Gastrocnemius medialis (tissue), 4 donors: ENCODE measurements around the gene SMAD3.
"Not testable (repeated sequence)": the region's sequence is repeated elsewhere in the genome, so short reads cannot be mapped to it uniquely, and the experiment has no call there.

Experiments
- POLR2A ChIP-seq, 2 donors: fragments of 450-650 bp; IDR thresholded peaks; one replicate each; pipeline ENCODE4 v1.6.1; 2017; ENCODE audit warnings: antibody characterized with exemption in 2 of 2, mild to moderate bottlenecking in 2 of 2, moderate library complexity in 2 of 2
- TF ChIP-seq, protein P1 (sequence below), 5 experiments: fragments of 450-650 bp in 3 of 5; fragments of 200-600 bp in 2 of 5; sonication (generic) in 2 of 5; IDR thresholded peaks in 4 of 5; conservative IDR thresholded peaks in 1 of 5; 1 replicate in 4 of 5; 2 replicates in 1 of 5; pipeline ENCODE4 v1.5.1; 2016 to 2019; ENCODE audit warnings: antibody characterized with exemption in 5 of 5, mild to moderate bottlenecking in 3 of 5, moderate library complexity in 3 of 5

DNA sequence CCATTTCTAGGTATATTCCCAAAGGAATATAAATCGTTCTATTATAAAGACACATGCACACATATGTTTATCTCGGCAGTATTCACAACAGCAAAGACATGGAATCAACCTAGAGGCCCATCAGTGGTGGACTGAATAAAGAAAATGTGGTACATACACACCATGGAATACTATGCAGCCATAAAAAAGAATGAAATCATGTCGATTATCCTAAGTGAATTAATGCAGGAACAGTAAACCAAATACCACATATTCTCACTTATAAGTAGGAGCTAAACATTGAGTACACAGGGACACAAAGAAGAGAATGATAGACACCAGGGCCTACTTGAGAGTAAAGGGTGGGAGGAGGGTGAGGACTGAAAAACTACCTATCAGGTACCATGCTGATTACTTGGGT lies 37.0 kb upstream of the SMAD3 start:
- not testable (repeated sequence) for TF ChIP-seq POLR2A (IDR thresholded peaks at IDR 0.05)
- TF ChIP-seq, protein P1, sequence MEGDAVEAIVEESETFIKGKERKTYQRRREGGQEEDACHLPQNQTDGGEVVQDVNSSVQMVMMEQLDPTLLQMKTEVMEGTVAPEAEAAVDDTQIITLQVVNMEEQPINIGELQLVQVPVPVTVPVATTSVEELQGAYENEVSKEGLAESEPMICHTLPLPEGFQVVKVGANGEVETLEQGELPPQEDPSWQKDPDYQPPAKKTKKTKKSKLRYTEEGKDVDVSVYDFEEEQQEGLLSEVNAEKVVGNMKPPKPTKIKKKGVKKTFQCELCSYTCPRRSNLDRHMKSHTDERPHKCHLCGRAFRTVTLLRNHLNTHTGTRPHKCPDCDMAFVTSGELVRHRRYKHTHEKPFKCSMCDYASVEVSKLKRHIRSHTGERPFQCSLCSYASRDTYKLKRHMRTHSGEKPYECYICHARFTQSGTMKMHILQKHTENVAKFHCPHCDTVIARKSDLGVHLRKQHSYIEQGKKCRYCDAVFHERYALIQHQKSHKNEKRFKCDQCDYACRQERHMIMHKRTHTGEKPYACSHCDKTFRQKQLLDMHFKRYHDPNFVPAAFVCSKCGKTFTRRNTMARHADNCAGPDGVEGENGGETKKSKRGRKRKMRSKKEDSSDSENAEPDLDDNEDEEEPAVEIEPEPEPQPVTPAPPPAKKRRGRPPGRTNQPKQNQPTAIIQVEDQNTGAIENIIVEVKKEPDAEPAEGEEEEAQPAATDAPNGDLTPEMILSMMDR (IDR thresholded peaks at IDR 0.05 in 4 of 5, conservative IDR thresholded peaks at IDR 0.05 in 1 of 5): not testable (repeated sequence)
